ENCODE data around the gene NTRK2.
A peak's percentile ranks its signal among the peaks of the same experiment; 100 is the strongest.

Gene NTRK2

DNA sequence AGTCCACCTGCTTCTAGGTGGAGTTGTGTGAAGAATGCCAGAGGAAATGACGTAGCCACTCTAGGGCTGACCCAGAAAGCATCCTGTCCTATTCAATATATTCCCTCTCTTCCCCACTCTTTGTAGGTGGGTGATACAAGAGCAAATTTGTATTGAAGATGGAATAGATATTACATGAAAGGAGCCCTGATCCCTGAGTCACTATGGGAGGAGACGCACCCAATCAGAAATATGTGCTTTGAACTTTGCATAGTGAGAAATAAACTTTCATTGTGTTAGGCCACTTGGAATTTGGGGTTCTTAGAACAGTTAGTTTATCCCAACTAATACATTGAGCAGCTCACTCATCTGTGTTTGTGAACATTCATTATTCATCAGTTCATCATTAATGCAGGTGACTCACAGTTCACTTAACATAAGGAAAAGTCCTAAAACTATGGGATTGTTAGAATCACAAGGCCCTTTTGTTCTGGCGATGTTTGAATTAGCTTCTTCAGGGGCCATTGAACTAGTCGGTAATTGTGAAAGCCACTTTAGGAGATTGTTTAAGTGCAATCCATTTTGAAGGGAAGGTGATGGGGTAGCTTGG, 26.9 kb upstream of the NTRK2 start:
- H3K4me3 ChIP-seq (ENCODE audit: low read depth, low read length): no peak overlapping the region
- H3K36me3 ChIP-seq (replicated peaks): no peaks in the 10 kb centered on the region
- in situ Hi-C loops (cut with HindIII; ENCODE audit: low pct_ligation_motif_present, low sequenced_read_pairs): no loop called here
- DNase-seq: no peak
- no peaks in the 10 kb centered on the region for H3K27me3 ChIP-seq (replicated peaks)
- H3K27ac ChIP-seq: no peak overlapping the region
- no peak for TF ChIP-seq CTCF (IDR thresholded peaks at IDR 0.05; ENCODE audit: low read depth, low read length, missing control alignments)

GRCh38 chr9:84647699-84648098, 21.8 kb upstream of the NTRK2 start:
- Histone ChIP-seq H3K36me3 (replicated peaks) (no peaks in the 10 kb centered on the region), H3K27me3 (replicated peaks) (no peaks in the 10 kb centered on the region), H3K27ac (no peak overlapping the region), H3K4me3 (ENCODE audit: low read depth, low read length) (no peak overlapping the region)
- in situ Hi-C loops (cut with HindIII; ENCODE audit: low pct_ligation_motif_present, low sequenced_read_pairs): no loop called here
- no peak for TF ChIP-seq CTCF (IDR thresholded peaks at IDR 0.05; ENCODE audit: low read depth, low read length, missing control alignments)
- no peak for DNase-seq

- peak; percentile 12 for TF ChIP-seq CTCF (IDR thresholded peaks at IDR 0.05; ENCODE audit: low read depth, low read length, missing control alignments)
- DNase-seq: no peak
- Histone ChIP-seq H3K27me3 (replicated peaks) (no peaks in the 10 kb centered on the region), H3K36me3 (replicated peaks) (no peaks in the 10 kb centered on the region), H3K4me3 (ENCODE audit: low read depth, low read length) (no peak overlapping the region), H3K27ac (no peak overlapping the region)
- in situ Hi-C loops (cut with HindIII; ENCODE audit: low pct_ligation_motif_present, low sequenced_read_pairs): no loop called here
Observed at GRCh38 chr9:84652496-84653120, 16.9 kb upstream of the NTRK2 start.

DNA sequence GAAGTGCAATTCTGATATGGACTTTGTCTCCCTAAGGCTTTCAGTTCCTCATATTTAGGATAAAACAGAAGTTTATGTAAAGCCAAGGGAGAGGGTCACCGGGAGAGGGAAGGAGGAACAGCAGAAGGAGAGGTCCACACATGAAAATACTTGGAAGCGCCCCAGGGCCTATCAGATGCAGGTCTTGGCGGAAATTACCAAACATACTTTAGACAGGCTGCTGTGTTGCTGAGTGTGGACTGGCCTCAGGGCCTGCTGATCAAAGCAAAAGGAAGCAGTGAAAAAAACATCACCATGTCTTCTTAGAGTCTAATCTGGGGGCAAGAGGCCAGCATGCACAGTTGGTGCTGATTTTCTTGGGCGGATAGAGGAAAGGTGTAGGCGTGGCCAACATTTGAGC, 14.1 kb upstream of the NTRK2 start:
- Histone ChIP-seq H3K27ac (no peak overlapping the region), H3K36me3 (replicated peaks) (no peaks in the 10 kb centered on the region), H3K27me3 (replicated peaks) (no peaks in the 10 kb centered on the region), H3K4me3 (ENCODE audit: low read depth, low read length) (no peak overlapping the region)
- in situ Hi-C loops (cut with HindIII; ENCODE audit: low pct_ligation_motif_present, low sequenced_read_pairs): no loop called here
- no peak for TF ChIP-seq CTCF (IDR thresholded peaks at IDR 0.05; ENCODE audit: low read depth, low read length, missing control alignments)
- DNase-seq: no peak

DNA sequence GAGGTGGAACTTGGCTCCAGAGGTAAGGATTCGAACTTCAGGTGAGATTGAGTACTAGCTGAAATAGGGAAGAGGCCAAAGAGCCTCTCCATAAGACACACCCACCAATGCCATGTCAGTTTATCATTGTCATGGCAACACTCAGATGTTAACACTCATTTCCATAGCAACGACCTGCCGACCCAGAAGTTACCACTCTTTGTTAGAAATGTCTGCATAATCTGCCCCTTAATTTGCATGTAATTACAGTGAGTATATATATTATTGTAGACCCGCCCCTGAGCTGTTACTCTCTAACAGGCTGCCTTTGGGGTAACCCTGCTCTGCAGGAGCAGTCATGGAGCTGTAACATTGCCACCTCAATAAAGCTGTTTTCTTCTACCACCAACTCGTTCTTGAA, 10.2 kb upstream of the NTRK2 start:
- H3K27me3 ChIP-seq (replicated peaks): no peaks in the 10 kb centered on the region
- H3K4me3 ChIP-seq (ENCODE audit: low read depth, low read length): no peak overlapping the region
- in situ Hi-C loops (cut with HindIII; ENCODE audit: low pct_ligation_motif_present, low sequenced_read_pairs): no loop called here
- TF ChIP-seq CTCF (IDR thresholded peaks at IDR 0.05; ENCODE audit: low read depth, low read length, missing control alignments): no peak
- no peaks in the 10 kb centered on the region for H3K36me3 ChIP-seq (replicated peaks)
- DNase-seq: no peak
- H3K27ac ChIP-seq: no peak overlapping the region

DNA sequence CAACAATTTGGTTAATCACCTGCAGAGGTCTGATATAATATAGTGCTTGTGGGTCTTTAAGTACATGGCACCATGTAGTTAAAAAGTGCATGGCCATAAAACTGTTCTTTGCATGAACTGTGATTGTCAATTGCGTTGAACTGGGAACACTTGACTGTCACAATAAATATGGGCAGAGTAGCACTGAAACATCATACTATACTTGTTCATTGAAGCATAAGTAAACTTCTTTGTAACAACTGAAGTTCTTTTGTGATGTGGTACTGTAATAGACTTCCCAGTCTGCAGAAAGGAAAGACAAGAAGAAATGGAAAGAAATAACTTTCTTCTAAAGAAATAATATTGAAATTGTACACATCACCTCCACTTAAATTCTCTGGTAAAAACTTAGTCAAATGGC, 9.8 kb upstream of the NTRK2 start:
- Histone ChIP-seq H3K27me3 (replicated peaks) (no peaks in the 10 kb centered on the region), H3K4me3 (ENCODE audit: low read depth, low read length) (no peak overlapping the region), H3K36me3 (replicated peaks) (no peaks in the 10 kb centered on the region), H3K27ac (no peak overlapping the region)
- no peak for DNase-seq
- TF ChIP-seq CTCF (IDR thresholded peaks at IDR 0.05; ENCODE audit: low read depth, low read length, missing control alignments): no peak
- in situ Hi-C loops (cut with HindIII; ENCODE audit: low pct_ligation_motif_present, low sequenced_read_pairs): no loop called here
